ENCODE results near the gene SPA17.

- TF ChIP-seq EZH2 (IDR thresholded peaks at IDR 0.05; ENCODE audit: insufficient read depth, low read length): no peak
- peak; percentile 36 for TF ChIP-seq CTCF (IDR thresholded peaks at IDR 0.05; ENCODE audit: insufficient read depth, low read depth, low read length)
Observed at GRCh38 chr11:124746621-124747243, 73.0 kb downstream of the SPA17 start.

All from astrocyte (in vitro differentiated cells and primary cell).